Left lung (tissue), 10 donors: ENCODE measurements around the gene PIGL. TPM values are rescaled to one million over a fixed set of nuclear protein-coding genes. Genes with fewer than 3 reads are reported as not detected.

ENCODE experiments used
- ATAC-seq: fragments of 200-7000 bp; cut with Tn5 transposase; one replicate; pipeline ENCODE4 v1.9.1; 2020; ENCODE audit warnings: moderate library complexity
- DNase-seq, 4 donors: peaks; one replicate each; pipeline ENCODE4 v3.0.0-alpha.2; 2013 to 2020
- H3K27ac ChIP-seq, 2 donors: fragments of 200-600 bp; sonication (generic) in 1 of 2; one replicate each; pipeline versions ENCODE4 v1.5.0 to v1.8.0; 2020 to 2021
- H3K27me3 ChIP-seq, 2 donors: fragments of 200-600 bp; sonication (generic) in 1 of 2; one replicate each; pipeline versions ENCODE4 v1.5.0 to v1.8.0; 2020 to 2021
- H3K36me3 ChIP-seq, 2 donors: fragments of 200-600 bp; sonication (generic) in 1 of 2; one replicate each; pipeline versions ENCODE4 v1.5.0 to v1.8.0; 2020 to 2021
- H3K4me1 ChIP-seq, 2 donors: fragments of 200-600 bp; one replicate each; pipeline ENCODE4 v1.8.0; 2021
- H3K4me3 ChIP-seq, 2 donors: fragments of 200-600 bp; sonication (generic) in 1 of 2; one replicate each; pipeline versions ENCODE4 v1.5.0 to v1.8.0; 2020 to 2021; ENCODE audit warnings: mild to moderate bottlenecking in 1 of 2
- H3K9me3 ChIP-seq, 2 donors: fragments of 200-600 bp; sonication (generic) in 1 of 2; one replicate each; pipeline versions ENCODE4 v1.5.0 to v1.8.0; 2020 to 2021
- intact Hi-C, 2 donors: fragments of 100-400 bp; cut with DNase I; formaldehyde crosslinking; loops; one replicate each; pipeline versions ENCODE4 v1.11.2 to v1.14.2; 2022
- polyA plus RNA-seq, 6 donors: library from polyadenylated mRNA; unstranded; fragments of 120-200 nt; gene quantifications; one replicate each; pipeline ENCODE4 v1.2.1, GENCODE V29; 2013; ENCODE audit not compliant: insufficient read length in 6 of 6
- total RNA-seq, 2 donors: library from RNA; stranded (reverse); fragmentation: NEBNext Ultra II Directional; extraction: Animal tissue kit (Norgen Biotek cat#: 25700); gene quantifications; one replicate each; pipeline ENCODE4 v1.2.1, GENCODE V29; 2021
- TF ChIP-seq, protein P1 (sequence below), 2 donors: fragments of 200-600 bp; sonication (generic) in 1 of 2; IDR thresholded peaks; one replicate each; pipeline versions ENCODE4 v1.5.0 to v1.8.0; 2021; ENCODE audit warnings: antibody characterized with exemption in 2 of 2
- donor health status: DM: no; HTN: yes; CAD: no.
- donor health status: DM: no; HTN: no; CAD: no.

Gene PIGL
- total and polyA plus RNA-seq, 8 donors = 15.9 to 56.0 (median 40.5) TPM

DNA sequence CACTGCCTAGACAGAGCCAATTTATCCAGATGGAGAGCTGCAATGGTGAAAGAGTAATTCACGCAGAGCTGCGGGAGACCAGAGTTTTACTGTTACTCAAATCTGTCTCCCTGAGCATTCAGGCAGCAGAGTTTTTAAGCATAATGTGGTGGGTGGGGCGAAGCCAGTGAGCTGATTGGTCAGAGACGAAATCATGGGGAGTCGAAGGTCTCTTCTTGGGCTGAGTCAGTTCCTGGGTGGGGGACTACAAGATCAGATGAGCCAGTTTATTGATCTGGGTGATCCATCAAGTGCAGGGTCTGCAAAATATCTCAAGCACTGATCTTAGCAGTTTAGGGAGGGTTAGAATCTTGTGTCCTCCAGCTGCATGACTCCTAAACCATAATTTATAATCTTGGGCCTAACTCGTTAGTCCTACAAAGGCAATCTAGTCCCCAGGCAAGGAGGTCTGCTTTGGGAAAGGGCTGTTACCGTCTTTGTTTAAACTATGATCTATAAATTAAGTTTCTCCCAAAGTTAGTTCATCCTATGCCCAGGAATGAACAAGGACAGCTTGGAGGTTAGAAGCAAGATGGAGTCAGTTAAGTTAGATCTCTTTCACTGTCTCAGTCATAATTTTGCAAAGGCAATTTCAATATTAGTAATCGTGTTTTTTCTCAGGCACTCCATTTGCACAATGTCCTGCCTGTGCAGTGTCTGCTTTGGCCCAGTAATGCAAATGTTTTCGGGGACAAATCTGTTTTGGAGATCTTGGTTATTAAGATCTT is 27.0 kb downstream of the PIGL start:
- intact Hi-C loops = no loop called here
- Histone ChIP-seq H3K27ac (no peak overlapping the region), H3K4me3 (no peak overlapping the region), H3K9me3 (no peaks in the 10 kb centered on the region), H3K4me1 (no peaks in the 10 kb centered on the region), H3K27me3 (no peaks in the 10 kb centered on the region), H3K36me3 (peaks cover 0 to under 1% of the 10 kb centered on the region in 2 donors)
- DNase-seq = no peak
- TF ChIP-seq, protein P1, sequence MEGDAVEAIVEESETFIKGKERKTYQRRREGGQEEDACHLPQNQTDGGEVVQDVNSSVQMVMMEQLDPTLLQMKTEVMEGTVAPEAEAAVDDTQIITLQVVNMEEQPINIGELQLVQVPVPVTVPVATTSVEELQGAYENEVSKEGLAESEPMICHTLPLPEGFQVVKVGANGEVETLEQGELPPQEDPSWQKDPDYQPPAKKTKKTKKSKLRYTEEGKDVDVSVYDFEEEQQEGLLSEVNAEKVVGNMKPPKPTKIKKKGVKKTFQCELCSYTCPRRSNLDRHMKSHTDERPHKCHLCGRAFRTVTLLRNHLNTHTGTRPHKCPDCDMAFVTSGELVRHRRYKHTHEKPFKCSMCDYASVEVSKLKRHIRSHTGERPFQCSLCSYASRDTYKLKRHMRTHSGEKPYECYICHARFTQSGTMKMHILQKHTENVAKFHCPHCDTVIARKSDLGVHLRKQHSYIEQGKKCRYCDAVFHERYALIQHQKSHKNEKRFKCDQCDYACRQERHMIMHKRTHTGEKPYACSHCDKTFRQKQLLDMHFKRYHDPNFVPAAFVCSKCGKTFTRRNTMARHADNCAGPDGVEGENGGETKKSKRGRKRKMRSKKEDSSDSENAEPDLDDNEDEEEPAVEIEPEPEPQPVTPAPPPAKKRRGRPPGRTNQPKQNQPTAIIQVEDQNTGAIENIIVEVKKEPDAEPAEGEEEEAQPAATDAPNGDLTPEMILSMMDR (IDR thresholded peaks at IDR 0.05) = no peak
- ATAC-seq = no peak

DNA sequence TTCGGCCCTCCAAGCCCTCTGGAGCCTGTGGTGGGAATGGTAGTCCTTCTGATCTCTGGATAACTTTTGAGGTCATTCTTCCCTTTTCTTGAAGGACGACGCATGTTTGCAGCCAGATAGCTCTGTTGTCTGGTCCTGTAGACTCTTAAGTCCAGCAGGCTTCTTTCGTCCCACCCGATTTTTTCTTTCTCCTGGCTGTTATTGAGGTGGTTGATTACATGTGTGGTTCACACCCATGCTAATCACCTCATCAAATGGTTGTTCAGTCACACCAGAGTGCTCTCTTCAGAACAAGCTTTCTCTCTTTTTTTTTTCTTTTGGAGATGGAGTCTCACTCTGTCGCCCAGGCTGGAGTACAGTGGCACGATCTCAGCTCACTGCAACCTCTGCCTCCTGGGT is 30.6 kb downstream of the PIGL start:
- TF ChIP-seq, protein P1 (IDR thresholded peaks at IDR 0.05) = no peak
- H3K4me1 ChIP-seq = no peaks in the 10 kb centered on the region
- no peak for ATAC-seq
- no peak for DNase-seq
- H3K9me3 ChIP-seq = no peaks in the 10 kb centered on the region
- no peak overlapping the region for H3K4me3 ChIP-seq
- no peaks in the 10 kb centered on the region for H3K27me3 ChIP-seq
- intact Hi-C loops = no loop called here
- no peak overlapping the region for H3K27ac ChIP-seq
- H3K36me3 ChIP-seq = peaks cover 0 to 4% of the 10 kb centered on the region in 2 donors

DNA sequence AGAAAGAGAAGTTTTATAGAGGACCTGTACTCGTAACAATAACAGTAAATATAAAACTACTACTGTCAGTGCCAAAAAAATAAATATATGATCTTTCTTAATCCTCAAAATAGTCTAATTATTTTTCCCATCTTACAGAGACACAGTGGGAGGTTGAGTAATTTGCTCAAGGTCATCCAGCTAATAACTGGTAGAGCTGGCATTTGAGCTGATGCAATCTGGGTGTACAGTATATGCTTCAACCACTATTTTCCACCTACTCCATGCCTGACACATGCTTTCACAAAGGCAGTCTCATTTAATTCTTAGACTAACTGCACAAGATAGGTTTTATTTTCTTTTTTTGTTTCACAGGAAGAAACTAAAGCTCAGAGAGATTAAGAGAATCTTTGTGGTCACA is 33.6 kb downstream of the PIGL start:
- H3K27me3 ChIP-seq = no peaks in the 10 kb centered on the region
- H3K36me3 ChIP-seq = peaks cover 0 to 4% of the 10 kb centered on the region in 2 donors
- peaks cover 0 to 12% of the 10 kb centered on the region in 2 donors for H3K4me1 ChIP-seq
- intact Hi-C loops = no loop called here
- no peak for ATAC-seq
- H3K9me3 ChIP-seq = no peaks in the 10 kb centered on the region
- no peak overlapping the region for H3K27ac ChIP-seq
- TF ChIP-seq, protein P1 (IDR thresholded peaks at IDR 0.05) = no peak
- DNase-seq = no peak
- H3K4me3 ChIP-seq = no peak overlapping the region

DNA sequence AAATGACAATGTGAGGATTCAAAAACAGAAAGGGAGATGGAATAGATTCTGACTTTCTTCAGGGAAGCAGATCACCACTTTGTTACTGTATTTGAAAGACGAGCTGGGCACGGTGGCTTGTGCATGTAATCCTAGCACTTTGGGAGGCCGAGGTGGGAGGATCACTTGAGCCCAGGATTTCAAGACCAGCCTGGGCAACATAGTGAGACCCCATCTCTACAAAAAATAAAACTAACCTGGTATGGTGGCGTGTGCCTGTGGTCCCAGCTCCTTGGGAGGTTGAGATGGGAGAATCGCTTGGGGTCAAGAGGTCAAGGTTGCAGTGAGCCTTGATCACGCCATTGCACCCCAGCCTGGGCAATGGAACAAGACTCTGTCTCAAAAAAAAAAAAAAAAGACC is 34.0 kb downstream of the PIGL start:
- intact Hi-C loops = no loop called here
- ATAC-seq (no peak), DNase-seq (no peak)
- TF ChIP-seq, protein P1 (IDR thresholded peaks at IDR 0.05) = no peak
- no peak overlapping the region for H3K4me3 ChIP-seq
- H3K4me1 ChIP-seq = peaks cover 0 to 16% of the 10 kb centered on the region in 2 donors
- no peak overlapping the region for H3K27ac ChIP-seq
- no peaks in the 10 kb centered on the region for H3K27me3 ChIP-seq
- H3K9me3 ChIP-seq = no peaks in the 10 kb centered on the region
- H3K36me3 ChIP-seq = peaks cover 0 to 4% of the 10 kb centered on the region in 2 donors

DNA sequence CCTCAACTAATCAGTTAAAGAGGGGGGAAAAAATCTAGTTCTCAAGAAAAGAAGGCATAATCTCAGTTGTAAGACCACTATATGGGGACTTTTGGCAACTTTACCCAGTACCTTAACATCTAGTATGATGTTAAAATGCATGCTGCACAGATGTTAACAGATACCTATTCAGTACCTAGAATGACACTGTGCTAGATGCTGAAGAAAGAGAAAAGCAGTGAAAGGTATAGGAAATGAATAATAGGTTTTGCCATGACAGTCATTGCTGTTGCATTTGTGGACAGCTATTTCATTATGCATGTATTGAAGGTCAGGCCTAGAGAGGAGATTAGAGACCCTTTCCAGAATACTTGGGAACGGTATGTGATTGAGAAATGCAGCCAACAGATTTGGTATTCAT is 34.5 kb downstream of the PIGL start:
- ATAC-seq (no peak), DNase-seq (no peak)
- Histone ChIP-seq H3K4me1 (peaks cover 0 to 21% of the 10 kb centered on the region in 2 donors), H3K27me3 (no peaks in the 10 kb centered on the region), H3K27ac (no peak overlapping the region), H3K36me3 (peaks cover 0 to 4% of the 10 kb centered on the region in 2 donors), H3K4me3 (no peak overlapping the region), H3K9me3 (no peaks in the 10 kb centered on the region)
- TF ChIP-seq, protein P1 (IDR thresholded peaks at IDR 0.05) = no peak
- intact Hi-C loops = no loop called here
